ENCODE results near the gene VANGL1. TPM values are rescaled to one million over a fixed set of nuclear protein-coding genes. Genes with fewer than 3 reads are reported as not detected.
A peak's percentile ranks its signal among the peaks of the same experiment; 100 is the strongest.

Gene VANGL1
- total RNA-seq, 1 experiment from 2014 or later, result 13.6 TPM

DNA sequence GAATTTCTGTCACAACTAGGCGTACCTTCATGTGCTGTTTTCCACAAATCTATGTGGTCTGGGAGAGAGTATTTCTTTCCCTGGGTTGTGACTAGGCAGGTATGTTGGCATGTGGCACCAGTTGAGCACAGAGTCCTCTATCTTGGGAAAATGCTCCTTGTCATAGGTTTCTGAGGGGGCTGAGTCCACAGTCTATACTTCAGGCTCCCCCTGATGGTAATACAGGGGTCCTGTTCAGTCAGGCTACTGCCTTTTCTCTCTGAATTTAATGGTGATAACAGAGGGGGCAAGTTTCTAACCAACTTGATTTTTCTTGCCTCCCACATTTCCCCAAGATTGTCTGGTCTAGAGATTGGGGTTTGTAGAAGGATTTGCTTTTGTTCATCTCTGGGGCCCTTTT lies 35.8 kb downstream of the VANGL1 start:
- no peak overlapping the region; the same call in 1 of the 2 replicates for H3K14ac ChIP-seq (ENCODE audit: insufficient read depth, low read length)
- H3K4me3 Mint-ChIP-seq, result no peak overlapping the region
- no peak overlapping the region for H4K8ac ChIP-seq (replicated peaks; ENCODE audit: insufficient read length, low read depth, low read length)
- no peak overlapping the region for H3T11ph ChIP-seq (ENCODE audit: low read length)
- H2AFZ ChIP-seq (ENCODE audit: low read length), result no peak overlapping the region
- no peak overlapping the region for H2BK15ac ChIP-seq (ENCODE audit: low read depth, low read length)
- no peak overlapping the region for H2BK120ac ChIP-seq (ENCODE audit: low read depth, low read length, poor library complexity, severe bottlenecking)
- no peaks in the 10 kb centered on the region for H3K27me3 Mint-ChIP-seq (ENCODE audit: low read depth)
- no peak overlapping the region for H4K5ac ChIP-seq (ENCODE audit: insufficient read length, low read depth, low read length)
- H3K9me3 ChIP-seq (ENCODE audit: control insufficient read depth, low read depth, low read length), result no peaks in the 10 kb centered on the region
- TF ChIP-seq, protein P1, sequence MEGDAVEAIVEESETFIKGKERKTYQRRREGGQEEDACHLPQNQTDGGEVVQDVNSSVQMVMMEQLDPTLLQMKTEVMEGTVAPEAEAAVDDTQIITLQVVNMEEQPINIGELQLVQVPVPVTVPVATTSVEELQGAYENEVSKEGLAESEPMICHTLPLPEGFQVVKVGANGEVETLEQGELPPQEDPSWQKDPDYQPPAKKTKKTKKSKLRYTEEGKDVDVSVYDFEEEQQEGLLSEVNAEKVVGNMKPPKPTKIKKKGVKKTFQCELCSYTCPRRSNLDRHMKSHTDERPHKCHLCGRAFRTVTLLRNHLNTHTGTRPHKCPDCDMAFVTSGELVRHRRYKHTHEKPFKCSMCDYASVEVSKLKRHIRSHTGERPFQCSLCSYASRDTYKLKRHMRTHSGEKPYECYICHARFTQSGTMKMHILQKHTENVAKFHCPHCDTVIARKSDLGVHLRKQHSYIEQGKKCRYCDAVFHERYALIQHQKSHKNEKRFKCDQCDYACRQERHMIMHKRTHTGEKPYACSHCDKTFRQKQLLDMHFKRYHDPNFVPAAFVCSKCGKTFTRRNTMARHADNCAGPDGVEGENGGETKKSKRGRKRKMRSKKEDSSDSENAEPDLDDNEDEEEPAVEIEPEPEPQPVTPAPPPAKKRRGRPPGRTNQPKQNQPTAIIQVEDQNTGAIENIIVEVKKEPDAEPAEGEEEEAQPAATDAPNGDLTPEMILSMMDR (conservative IDR thresholded peaks at IDR 0.05), result peak; percentile 49; the same call in 2 of the 3 replicates
- no peak overlapping the region for H2BK5ac ChIP-seq (ENCODE audit: insufficient read length, low read length)
- H3K79me2 ChIP-seq (ENCODE audit: insufficient read depth, low read length), result no peaks in the 10 kb centered on the region
- H4K20me1 ChIP-seq (ENCODE audit: control insufficient read depth, insufficient read depth, insufficient read length), result no peaks in the 10 kb centered on the region
- no peak overlapping the region for H3K23ac ChIP-seq (ENCODE audit: insufficient read length, low read depth, low read length)
- no peaks in the 10 kb centered on the region for H3K27me3 ChIP-seq (ENCODE audit: insufficient read depth, low read length)
- no peaks in the 10 kb centered on the region for H3K4me1 ChIP-seq (ENCODE audit: insufficient read depth, low read length)
- no peak overlapping the region for H2BK12ac ChIP-seq (ENCODE audit: insufficient read length, low read depth, low read length)
- H2BK20ac ChIP-seq (ENCODE audit: low read depth, low read length, poor library complexity, severe bottlenecking), result no peak overlapping the region
- H3K9me3 Mint-ChIP-seq, result no peaks in the 10 kb centered on the region
- no peak for DNase-seq
- no peak overlapping the region for H3K27ac ChIP-seq (ENCODE audit: insufficient read length, low read depth, low read length)
- H3K4me1 Mint-ChIP-seq, result peaks cover 4 to 12% of the 10 kb centered on the region in 2 experiments
- no peak overlapping the region for H3K4ac ChIP-seq (ENCODE audit: low read depth, low read length)
- peaks cover 0 to 6% (median 6%) of the 10 kb centered on the region in 3 experiments; a peak in 6 of 7 replicates for H3K36me3 Mint-ChIP-seq (ENCODE audit: insufficient read depth in 1 of 3, low read depth in 3 of 3)
- no peak overlapping the region for H3K56ac ChIP-seq (ENCODE audit: insufficient read length, low read depth, low read length)
- no peaks in the 10 kb centered on the region for H3K23me2 ChIP-seq (ENCODE audit: insufficient read length, low read depth, low read length, poor library complexity, severe bottlenecking)
- no peaks in the 10 kb centered on the region for H3K79me1 ChIP-seq (ENCODE audit: insufficient read depth, low read depth, low read length, poor library complexity, severe bottlenecking)
- H3K4me2 ChIP-seq (ENCODE audit: insufficient read depth, insufficient read length, low read length), result no peak overlapping the region
- no peak overlapping the region for H3K9ac ChIP-seq (ENCODE audit: extremely low read depth, insufficient read length, low read length)
- no peak overlapping the region for H2AK5ac ChIP-seq (ENCODE audit: insufficient read length, low read length)
- no peak overlapping the region for H4K91ac ChIP-seq (ENCODE audit: insufficient read length, low read depth, low read length)
- H3K27ac Mint-ChIP-seq, result peak overlapping the region in 2 of 3 experiments; percentile 52 to 70; a peak in 2 of 7 replicates
- H3K18ac ChIP-seq (ENCODE audit: insufficient read length, low read depth, low read length), result peak overlapping the region; percentile 0
- no CpG with 5 or more reads among the region's 1 CpG for whole genome bisulfite sequencing (ENCODE audit: extremely low coverage, insufficient read length, low lambda C conversion rate)

All from H9 (cell line).